GM18498 (cell line): ENCODE results near the gene PHC2.

ENCODE experiments used
- ATAC-seq: cut with Tn5 transposase; IDR thresholded peaks from one replicate; pipeline ENCODE4 v1.9.1; 2021; ENCODE audit warnings: mild to moderate bottlenecking, moderate library complexity; ENCODE audit not compliant: unreplicated experiment

Gene PHC2

DNA sequence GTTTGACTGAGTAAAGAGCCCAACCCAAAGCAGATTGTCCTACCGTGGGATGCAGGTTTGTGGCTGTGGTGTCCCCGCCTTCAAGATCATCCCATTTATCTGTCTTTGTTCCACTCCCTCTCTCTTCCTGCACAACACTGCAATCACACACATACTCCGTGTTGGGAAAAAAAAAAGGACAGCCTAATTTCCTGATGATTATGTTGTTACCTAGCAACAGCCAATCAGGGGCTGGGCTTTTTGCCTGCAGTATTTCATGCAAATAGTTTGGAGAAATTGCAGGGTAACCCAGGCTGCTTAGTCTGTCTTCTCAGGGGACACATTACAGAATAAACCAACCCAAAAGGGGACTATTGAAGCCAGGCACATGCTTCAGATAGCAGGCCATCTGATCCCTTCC lies 38.3 kb downstream of the PHC2 start:
- ATAC-seq, result no peak

DNA sequence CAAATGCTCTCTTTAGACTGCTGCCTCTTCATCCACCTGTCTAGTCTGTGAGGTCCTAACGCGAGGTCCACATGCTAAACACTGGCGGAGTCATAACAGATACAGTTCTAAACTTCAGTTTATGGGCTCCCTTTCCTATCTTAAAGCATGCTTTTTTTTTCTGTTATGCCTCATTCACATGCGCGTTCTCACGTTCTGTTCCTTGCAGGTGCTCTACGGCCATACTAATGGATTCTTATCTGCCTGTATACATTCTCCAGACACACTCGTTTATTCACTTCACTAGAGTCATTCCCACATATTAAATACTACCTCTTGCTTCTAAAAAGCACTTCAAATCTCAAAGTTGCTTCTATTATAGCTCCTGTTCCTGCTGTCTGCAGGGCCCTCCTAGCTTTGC lies 38.7 kb downstream of the PHC2 start:
- no peak for ATAC-seq

DNA sequence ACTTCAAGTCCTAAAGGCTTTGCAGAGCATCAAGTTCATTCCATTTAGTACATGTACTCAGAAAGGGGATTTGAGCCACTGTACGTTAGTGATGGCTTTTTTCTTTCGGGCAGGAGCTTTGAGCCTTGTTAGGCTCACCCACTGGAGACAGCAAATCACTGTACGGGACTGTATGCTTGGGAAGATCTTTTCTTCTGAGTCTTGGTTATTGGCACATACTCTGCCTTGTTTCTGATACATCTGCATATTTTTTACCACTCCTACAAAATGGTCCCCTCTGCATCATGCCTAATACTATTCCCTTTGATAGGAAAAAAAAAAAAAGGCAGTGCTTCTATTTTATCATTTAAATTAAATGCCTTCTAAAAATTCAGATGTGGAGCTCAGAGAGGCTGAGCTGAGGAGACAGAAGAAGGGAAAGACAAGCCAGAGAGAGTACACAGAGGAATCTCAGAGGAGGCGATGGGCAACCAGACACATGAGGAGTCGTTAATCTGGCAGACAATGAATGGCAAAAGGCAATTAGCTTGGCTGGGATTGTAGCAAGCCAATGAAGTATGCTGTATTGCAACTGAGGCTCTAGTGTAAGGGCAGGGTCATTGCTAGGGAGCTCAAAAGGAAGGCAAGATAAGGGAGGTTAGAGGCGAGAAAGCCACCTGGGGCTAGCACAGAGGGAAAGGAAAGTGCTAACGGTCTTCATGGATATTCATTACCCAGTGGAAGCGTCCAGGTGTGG lies 39.4 kb downstream of the PHC2 start:
- ATAC-seq, result no peak

DNA sequence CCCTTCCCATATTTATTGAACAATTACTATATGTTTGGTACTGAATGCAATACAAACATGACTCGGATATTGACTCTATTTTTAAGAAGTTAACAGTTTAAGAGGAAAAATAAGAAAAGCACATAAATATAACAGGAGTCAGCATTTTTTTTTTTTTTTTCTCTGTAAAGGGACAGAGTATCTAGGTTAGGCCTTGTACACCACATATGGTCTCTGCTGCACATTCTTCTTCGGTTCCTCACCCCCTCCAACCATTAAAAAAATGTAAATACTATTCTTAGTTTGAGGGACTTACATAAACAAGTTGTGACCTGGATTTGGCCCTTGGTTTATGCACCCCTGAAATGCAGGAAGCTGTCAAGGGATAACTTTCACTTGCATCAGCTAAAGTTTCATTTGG lies 40.4 kb downstream of the PHC2 start:
- no peak for ATAC-seq

DNA sequence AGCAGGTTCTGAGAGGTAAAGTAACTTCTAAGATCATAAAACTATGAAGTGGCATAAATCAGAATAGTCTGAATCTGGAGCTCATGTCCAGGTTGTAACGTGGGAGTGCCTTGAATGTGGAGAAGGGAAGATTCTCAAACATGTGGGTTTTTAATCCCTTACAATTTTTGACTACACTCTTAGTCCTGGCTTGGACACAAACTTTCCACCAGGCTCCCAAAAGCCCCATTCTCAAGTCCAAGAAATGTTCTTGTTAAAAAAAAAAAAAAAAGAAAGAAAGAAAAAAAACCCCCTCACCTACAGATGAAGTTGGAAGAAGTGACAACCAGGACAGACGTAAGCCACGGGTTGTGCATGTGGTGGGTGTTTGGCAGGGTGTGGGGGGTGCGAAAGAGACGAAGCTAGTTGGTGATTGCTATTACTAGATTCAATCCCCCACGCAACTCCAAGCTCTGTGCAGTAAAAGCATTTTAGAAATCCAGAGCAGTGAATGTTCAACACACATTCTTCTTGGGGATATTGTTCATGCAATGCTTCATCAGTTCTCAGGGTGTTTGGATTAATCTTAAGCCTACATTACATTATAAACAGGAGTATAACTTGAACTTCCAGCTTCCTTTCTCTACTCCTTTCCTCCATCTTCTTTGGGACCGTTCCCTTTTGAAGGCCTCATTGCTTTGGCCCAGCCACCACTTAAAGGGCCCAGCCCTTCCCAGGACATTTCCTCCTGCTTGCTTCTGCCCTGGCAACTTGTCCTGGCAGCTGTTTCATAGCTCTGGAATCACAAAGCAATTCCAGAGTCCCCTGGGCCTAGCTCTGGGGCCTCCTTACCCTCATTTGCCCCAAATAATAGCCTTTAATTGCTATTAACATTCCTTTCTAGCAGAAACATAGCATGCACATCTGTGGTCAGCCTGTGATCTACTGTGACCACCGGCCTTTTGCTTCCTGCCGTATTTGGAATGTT lies 41.8 kb downstream of the PHC2 start:
- no peak for ATAC-seq

DNA sequence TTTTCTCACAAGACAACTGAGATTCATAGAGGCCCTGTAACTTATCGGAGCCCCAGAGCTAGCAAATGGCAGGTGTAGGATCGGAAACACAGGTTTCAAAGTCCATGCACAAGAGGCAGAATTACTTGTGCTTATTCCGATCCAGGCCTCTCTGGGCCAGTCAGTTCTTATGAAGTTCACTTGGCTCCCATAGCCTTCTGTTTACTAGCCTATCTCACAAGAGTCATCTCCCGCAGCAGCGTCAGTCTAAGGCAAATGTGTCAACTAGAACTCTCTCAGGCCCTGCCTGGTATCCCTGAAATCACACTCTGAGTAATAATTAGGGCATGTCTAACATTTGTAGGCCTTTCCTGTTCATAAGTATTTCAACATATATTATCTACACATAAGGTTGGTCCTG lies 43.3 kb downstream of the PHC2 start:
- no peak for ATAC-seq

DNA sequence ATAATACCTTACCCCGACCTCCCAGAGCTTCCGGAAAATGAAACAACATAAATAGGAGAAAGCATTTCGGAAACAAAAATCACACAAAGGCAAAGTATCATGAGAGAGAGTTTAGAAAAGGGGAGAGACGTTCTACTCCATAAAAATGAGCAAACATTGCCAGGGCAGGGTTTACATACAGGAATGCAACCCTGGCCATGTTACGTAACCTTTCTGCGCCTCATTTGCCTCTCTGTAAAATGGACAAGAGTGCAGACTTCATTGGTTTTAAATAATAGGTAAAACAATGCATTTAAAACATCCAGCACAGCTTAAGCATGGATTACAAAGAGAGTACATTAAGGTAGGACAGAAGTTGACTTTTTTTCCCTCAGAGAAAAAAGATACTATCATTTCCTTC lies 45.6 kb downstream of the PHC2 start:
- no peak for ATAC-seq

DNA sequence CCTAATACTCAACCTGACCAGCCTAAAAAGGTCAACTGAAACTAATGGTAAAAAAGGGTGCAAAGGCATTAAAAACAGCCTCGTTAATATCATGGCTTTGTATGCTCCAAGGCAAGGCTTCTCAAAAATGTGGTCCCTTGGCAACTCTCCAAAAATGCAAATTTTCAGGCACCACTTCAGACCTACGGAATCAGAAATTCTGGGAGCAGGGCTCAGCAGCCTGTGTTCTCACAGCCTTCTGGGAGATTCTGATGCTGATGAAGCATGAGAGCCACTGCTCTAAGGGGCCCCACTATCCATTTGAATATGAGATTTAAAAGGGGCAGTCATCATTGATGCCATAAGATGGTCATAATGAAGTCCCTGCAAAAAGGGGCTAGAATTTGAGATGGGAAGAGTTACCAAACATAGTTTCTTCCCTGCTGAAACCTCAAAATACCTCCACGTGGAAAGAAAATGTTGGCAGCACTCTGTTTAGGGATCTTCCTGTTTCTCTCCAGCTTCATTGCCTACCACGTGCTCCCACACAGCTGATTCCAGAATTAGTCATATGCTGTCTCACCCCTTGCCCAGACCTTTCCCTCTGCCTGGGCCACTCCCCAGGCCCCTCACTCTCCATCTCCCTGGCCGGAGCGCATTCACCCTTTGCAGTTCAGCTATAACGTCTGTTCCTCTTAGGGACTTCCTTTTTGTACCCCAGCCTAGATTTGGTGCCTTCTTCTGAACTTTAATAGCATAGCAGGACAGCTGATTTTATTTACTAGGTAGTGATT lies 46.7 kb downstream of the PHC2 start:
- no peak for ATAC-seq

DNA sequence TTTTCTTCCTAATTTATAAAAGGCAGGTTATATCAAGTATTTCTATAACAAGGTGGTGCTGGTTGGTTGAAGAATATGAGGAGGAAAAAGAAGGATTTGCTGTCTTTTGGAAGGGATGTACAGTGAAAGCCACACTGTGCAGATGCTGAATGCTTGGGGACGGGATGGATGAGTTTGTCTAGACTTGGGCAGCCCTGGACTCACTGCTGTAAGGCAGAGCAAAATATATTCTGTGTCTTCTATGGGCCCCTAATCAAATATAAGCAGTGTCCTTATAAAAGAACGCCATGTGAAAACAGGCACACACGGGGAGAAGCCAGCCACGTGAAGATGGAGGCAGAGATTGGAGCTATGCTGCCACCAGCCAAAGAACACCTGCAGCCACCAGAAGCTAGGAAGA lies 47.4 kb downstream of the PHC2 start:
- ATAC-seq, result no peak

DNA sequence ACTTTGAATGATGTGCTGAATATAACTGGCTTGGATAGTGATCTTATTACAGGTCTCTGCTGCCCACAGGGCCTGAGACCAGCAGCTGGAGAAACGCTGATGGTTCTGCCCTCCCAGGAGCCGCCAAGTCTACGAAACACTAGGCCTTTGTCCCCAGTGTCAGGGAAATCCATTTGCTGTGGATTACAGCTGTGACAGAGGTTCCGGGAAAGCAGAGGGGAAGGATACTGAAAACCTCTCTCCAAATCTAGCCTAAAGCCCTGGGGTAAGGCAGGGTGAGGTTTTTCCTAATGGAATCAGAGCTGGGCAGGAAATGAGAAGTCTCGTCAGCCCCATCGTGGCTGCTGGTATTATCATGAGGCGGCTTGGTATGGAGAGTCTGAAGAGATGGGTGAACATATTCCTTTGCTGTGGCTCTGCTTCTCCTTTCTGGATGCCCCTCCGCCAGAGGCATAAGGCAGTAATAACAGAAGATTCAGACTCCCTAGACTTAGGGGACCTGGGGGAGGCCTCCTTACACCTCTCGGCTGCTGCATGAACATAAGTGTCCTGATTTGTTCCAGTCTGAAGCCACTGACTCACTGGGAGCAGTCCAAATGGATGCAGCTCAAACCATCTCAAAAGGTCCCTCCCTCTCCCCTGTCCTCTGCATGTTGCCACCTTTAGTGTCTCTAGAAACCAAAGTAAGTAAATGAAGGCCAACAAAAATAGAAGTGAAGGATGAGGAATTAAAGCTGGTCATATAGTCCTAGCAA lies 48.1 kb downstream of the PHC2 start:
- ATAC-seq, result no peak

DNA sequence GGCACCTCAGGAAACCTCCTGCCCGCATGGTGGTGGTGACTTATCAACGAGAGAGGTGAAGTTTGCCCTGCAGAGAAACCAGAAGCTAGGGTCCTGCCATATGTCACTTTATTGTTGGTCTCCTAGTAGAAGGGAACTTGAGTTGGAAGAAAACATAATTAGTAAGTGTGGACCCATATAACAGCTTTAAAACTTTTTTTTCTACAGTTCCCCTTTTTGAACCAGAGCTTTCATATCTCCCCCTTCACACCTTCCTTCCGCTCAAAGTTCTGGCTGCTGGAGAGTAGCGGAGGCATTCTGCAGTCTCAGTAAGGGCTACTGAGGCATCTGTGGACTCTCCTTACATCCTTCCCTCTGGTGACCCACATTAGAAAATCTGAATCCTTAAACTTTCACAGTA lies 48.9 kb downstream of the PHC2 start:
- ATAC-seq, result no peak

DNA sequence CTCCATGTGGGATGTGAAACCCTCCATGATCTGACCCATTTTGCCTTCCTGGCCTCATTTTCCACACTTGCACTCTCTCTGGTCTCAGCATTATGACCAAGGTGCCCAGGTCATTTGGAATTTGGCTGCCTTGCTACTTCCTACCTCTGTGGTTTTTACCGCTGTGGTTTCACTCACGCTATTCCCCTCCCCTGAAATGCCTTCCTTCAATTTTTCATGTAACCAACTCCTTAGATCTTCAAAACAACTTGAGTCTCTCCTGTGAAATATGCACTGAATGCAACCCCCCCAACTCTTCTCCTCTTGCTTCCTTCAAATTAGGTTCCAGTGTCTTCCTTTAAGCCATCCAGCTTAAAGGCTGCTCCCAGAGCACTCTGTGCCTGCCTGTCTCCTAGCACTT lies 50.1 kb downstream of the PHC2 start:
- ATAC-seq, result no peak

DNA sequence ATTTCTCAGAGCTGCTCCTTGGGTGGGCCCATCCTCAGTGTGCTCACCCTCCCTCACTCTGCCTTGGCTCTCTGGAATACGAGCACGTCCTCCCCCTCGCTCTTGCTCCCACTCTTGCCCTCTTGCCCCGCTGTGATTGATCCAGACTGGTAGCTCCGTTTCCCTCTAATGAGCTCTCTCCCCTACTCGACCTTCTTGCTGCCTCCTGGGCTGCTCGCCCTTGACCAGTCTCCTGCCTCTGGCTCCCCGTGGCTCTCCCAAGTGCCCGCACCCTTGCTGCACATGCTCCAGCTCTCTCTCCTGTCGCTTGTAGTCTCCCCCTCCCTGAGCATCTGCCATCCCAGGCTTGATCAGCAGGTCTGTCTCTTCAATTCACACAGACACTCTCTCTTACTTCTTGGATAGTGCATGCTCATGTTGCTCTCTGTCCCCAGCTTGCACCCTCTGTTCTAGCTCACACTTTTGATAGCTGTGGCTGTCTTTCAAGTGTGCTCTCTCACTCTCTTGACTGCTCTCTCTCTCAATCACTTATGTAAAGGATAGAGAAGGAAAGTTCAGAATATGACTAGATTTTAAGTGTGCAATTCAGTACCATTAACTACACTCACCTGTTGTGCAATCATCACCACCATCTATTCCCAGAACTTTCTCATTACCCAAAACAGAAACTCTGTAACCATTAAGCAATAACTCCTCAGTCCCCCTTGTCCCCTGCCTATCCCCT lies 51.1 kb downstream of the PHC2 start:
- no peak for ATAC-seq

DNA sequence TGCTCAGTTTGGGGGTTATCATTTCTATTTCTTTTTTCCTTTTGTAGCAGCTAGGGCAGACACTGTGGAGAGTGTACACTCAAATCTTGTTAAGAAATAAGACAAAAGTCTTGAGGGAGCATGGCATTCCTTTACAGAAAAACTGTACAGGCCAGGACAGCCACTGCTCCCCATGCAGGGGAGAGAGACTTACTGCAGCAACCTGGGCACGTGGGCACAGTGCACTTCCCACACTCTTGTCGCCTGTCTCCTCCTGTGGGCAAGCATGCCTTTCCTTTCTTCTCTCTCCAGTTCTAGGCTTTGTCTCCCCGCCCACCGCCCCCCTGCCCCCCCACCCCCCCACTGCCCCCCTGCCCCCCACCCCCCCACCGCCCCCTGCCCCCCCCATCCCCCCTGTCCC lies 51.9 kb downstream of the PHC2 start:
- ATAC-seq, result no peak

DNA sequence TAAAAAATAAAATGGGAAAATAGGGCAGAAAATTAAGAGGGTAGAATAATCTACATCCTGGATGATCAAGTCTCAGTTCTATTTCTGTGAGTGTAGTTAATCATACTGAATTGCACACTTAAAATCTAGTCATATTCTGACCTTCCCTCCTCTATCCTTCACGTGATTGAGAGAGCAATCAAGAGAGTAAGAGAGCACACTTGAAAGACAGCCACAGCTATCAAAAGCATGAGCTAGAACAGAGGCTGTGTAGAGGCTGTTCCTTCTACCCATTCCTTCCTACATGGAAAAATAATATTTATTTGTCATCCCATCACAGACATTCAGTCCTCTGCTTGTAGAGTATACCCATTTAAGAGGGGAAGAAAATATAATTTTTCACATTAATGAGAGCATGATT lies 52.4 kb downstream of the PHC2 start:
- no peak for ATAC-seq

DNA sequence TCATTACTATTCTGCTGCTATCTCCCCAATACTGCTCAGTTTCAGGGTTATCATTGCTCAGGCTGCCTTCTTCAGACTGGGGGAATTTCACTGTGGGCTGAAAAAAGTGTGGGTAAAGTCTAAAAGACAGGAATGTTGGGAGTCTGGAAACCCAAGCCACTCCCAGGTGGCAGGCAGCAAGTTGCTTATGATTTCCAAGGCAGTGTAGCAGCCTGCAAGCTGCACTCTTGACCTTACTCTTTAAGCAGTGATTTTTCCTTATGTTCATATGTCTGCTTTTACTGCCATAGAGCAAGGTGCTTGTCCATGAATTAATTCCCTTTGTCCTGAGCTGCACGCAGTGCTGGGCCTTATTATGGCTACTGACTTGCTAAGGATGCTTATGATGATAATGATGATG lies 53.1 kb downstream of the PHC2 start:
- ATAC-seq, result no peak

DNA sequence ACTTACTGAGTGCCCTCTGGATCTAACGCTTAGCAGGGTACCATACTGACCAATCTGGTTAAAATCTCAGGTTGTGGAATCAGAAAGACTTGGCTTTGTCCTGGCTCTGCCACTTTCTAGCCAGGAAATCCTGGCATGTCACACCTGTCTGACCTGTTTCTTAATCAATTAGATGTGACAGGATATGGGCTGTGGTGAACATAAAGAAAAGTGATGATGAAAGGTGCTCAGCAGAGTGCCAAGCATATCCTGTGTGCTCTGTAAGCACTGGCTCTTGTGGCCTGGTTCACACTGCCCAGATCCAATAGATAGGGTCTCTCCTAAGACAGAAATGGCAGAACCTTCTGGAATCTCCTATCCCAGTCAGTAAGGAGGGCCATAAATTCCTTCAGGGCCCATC lies 53.9 kb downstream of the PHC2 start:
- no peak for ATAC-seq

DNA sequence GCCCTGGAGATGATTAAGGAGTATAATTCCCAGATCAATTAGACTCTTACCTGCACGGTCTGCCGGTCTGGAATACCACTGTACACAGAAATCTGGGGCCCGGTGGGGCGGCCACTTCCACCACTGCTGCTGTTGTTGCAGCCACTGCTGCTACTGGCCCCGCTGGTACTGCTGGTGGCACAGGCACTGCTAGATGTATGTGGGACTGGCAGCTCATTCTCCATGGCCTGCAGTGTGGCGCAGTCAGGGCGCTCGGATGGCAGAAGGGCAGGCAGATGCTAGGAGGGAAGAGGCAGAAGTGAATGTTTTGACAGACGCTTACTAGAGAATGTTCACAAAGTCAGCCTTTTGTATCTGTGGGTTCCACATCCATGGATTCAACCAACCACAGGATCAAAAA lies 55.6 kb downstream of the PHC2 start:
- ATAC-seq, result no peak

DNA sequence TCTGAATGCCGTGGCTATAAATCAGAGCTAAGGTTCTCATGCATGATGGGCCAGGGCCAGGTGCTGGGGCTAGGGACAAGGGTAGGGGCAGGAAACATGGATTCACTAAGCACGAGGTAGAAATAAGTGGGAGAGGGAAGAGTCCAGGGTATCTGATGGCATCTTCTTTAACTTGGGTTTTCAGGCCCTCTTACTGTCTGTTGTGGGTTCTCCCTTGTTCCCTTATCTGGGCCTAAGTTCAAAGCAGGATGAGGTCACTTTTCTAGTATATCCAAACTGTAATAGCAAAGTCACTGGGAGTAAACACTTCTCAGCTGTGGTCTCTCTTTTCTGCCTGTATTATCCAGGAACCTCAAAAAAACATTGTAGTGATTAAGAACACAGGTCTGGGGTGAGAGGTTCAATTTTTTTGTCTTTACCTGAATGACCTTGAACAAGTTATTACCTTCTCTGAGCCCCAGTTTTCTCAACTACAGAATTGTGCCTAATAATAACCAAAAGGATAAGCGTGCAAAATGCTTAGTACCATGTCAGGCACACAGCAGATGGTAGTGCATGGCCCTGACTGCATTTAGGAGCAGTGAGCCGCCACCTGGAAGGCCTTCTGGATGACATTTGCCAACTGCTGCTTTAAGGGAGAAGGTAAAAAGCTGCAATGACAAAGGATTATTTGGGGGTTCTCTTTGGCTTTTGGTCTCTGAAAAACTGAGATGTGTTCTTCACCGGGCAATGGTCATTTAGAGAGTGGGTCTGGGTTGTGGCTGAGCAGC lies 56.4 kb downstream of the PHC2 start:
- no peak for ATAC-seq
